H1 (cell line): Measurements from ENCODE around the gene NLN. TPM values are rescaled to one million over a fixed set of nuclear protein-coding genes. Genes with fewer than 3 reads are reported as not detected.

Experiments used
- CTCF ChIA-PET: fragments of 300-600 bp; sonication (Branson Sonifier 250); formaldehyde crosslinking; loops from one replicate; lab custom pipeline; 2021; ENCODE audit not compliant: partially characterized antibody; lab: Charles Lee
- POLR2A ChIA-PET: fragments of 300-600 bp; sonication (Branson Sonifier 250); formaldehyde crosslinking; loops from one replicate; lab custom pipeline; 2021; ENCODE audit warnings: inconsistent platforms; ENCODE audit not compliant: partially characterized antibody; lab: Charles Lee
- DNase-seq, 2 experiments: peaks; one replicate each; pipeline versions ENCODE4 v3.0.0 to v3.0.0-alpha.2; 2010 to 2022; ENCODE audit warnings: low spot score in 2 of 2, low read depth in 1 of 2, mixed read lengths in 1 of 2
- FAIRE-seq: peaks from 2 replicates; lab custom pipeline; 2011; peaks lifted over from hg19 to GRCh38; lab: Jason Lieb, UNC
- H2AFZ ChIP-seq: 2 replicates; pipeline ENCODE4 v1.8.1; 2012; ENCODE audit warnings: low read length, inconsistent platforms
- H2AK5ac ChIP-seq: 2 replicates; pipeline ENCODE4 v1.6.1; 2013; ENCODE audit warnings: low read depth, low read length
- H2BK120ac ChIP-seq: replicated peaks from 2 replicates; pipeline ENCODE3; 2013; ENCODE audit warnings: low read depth, low read length, inconsistent platforms
- H2BK12ac ChIP-seq: 2 replicates; pipeline ENCODE4 v1.6.1; 2013; ENCODE audit warnings: low read depth, low read length
- H2BK15ac ChIP-seq: 2 replicates; pipeline ENCODE4 v1.6.1; 2013; ENCODE audit warnings: low read length
- H2BK20ac ChIP-seq: 2 replicates; pipeline ENCODE4 v1.6.1; 2013; ENCODE audit warnings: low read length
- H2BK5ac ChIP-seq: 2 replicates; pipeline ENCODE4 v1.6.1; 2013; ENCODE audit warnings: low read depth, low read length
- H3K14ac ChIP-seq: 2 replicates; pipeline ENCODE4 v1.6.1; 2013; ENCODE audit warnings: inconsistent platforms; ENCODE audit not compliant: insufficient read length
- H3K18ac ChIP-seq: 2 replicates; pipeline ENCODE4 v1.6.1; 2013; ENCODE audit warnings: low read length; ENCODE audit errors: extremely low read depth
- H3K23ac ChIP-seq: 2 replicates; pipeline ENCODE4 v1.6.1; 2013; ENCODE audit warnings: inconsistent platforms; ENCODE audit not compliant: insufficient read length
- H3K23me2 ChIP-seq: 2 replicates; pipeline ENCODE4 v1.6.1; 2013; ENCODE audit warnings: low read depth, low read length
- H3K27ac ChIP-seq: 2 replicates; pipeline ENCODE4 v1.6.1; 2011; ENCODE audit warnings: low read depth, low read length, inconsistent platforms
- H3K27me3 ChIP-seq, 4 experiments: replicated peaks in 1 of 4; 1 replicate in 1 of 4; 2 replicates in 3 of 4; pipeline versions ENCODE4 v1.6.1 to v1.8.1; 2011 to 2013; ENCODE audit warnings: low read length in 3 of 4, mild to moderate bottlenecking in 3 of 4, inconsistent platforms in 2 of 4, mixed read lengths in 2 of 4, moderate library complexity in 1 of 4; ENCODE audit not compliant: control insufficient read depth in 3 of 4, insufficient read depth in 3 of 4; ENCODE audit errors: extremely low read depth in 1 of 4
- H3K36me3 ChIP-seq, 4 experiments: 2 replicates each; pipeline versions ENCODE4 v1.6.1 to v1.8.1; 2011 to 2013; ENCODE audit warnings: mild to moderate bottlenecking in 4 of 4, low read length in 3 of 4, moderate library complexity in 2 of 4, control low read depth in 1 of 4, inconsistent platforms in 1 of 4; ENCODE audit not compliant: insufficient read depth in 4 of 4, control insufficient read depth in 2 of 4
- H3K4ac ChIP-seq: replicated peaks from 2 replicates; pipeline ENCODE3; 2013; ENCODE audit warnings: low read length, low read depth, mixed read lengths, inconsistent platforms; ENCODE audit not compliant: insufficient read length
- H3K4me1 ChIP-seq, 4 experiments: replicated peaks in 1 of 4; 1 replicate in 1 of 4; 2 replicates in 3 of 4; pipeline versions ENCODE4 v1.6.1 to v1.8.1; 2011 to 2013; ENCODE audit warnings: low read length in 3 of 4, inconsistent platforms in 2 of 4, mixed read lengths in 1 of 4; ENCODE audit not compliant: insufficient read depth in 4 of 4, control insufficient read depth in 3 of 4
- H3K4me2 ChIP-seq, 2 experiments: 2 replicates each; pipeline versions ENCODE4 v1.6.1 to v1.8.1; 2011 to 2013; ENCODE audit warnings: low read depth in 2 of 2, low read length in 2 of 2, control low read depth in 1 of 2, inconsistent platforms in 1 of 2, mild to moderate bottlenecking in 1 of 2; ENCODE audit not compliant: insufficient read depth in 1 of 2
- H3K4me3 ChIP-seq, 4 experiments: fragments of 200-600, 300-600 bp in 1 of 4; sonication (generic), shearing (Covaris generic), sonication (Bioruptor Twin) in 1 of 4; 2 replicates each; pipeline versions ENCODE4 v1.5.1 to v1.8.1; 2011 to 2016; ENCODE audit warnings: low read length in 4 of 4, low read depth in 3 of 4, control low read depth in 2 of 4, inconsistent platforms in 2 of 4, mild to moderate bottlenecking in 2 of 4, mixed read lengths in 1 of 4, moderate library complexity in 1 of 4; ENCODE audit not compliant: insufficient read depth in 2 of 4; ENCODE audit errors: extremely low read depth in 1 of 4
- H3K56ac ChIP-seq: replicated peaks from 2 replicates; pipeline ENCODE3; 2013; ENCODE audit warnings: low read depth, mild to moderate bottlenecking, mixed read lengths, low read length, inconsistent platforms; ENCODE audit not compliant: insufficient read length
- H3K79me1 ChIP-seq: 2 replicates; pipeline ENCODE4 v1.6.1; 2013; ENCODE audit warnings: low read depth, low read length, control low read depth
- H3K79me2 ChIP-seq, 2 experiments: 2 replicates each; pipeline versions ENCODE4 v1.6.1 to v1.8.1; 2012 to 2013; ENCODE audit warnings: low read length in 2 of 2, mild to moderate bottlenecking in 2 of 2, inconsistent platforms in 1 of 2; ENCODE audit not compliant: insufficient read depth in 2 of 2, control insufficient read depth in 1 of 2
- H3K9ac ChIP-seq, 4 experiments: replicated peaks in 1 of 4; 1 replicate in 1 of 4; 2 replicates in 3 of 4; pipeline versions ENCODE4 v1.6.1 to v1.8.1; 2011 to 2013; ENCODE audit warnings: low read depth in 3 of 4, low read length in 3 of 4, control low read depth in 2 of 4, mild to moderate bottlenecking in 2 of 4, moderate library complexity in 2 of 4, inconsistent platforms in 1 of 4; ENCODE audit errors: extremely low read depth in 1 of 4
- H3K9me3 ChIP-seq, 2 experiments: 2 replicates each; pipeline versions ENCODE4 v1.6.1 to v1.8.1; 2012 to 2013; ENCODE audit warnings: mild to moderate bottlenecking in 2 of 2, moderate library complexity in 2 of 2, control low read depth in 1 of 2, inconsistent platforms in 1 of 2, low read depth in 1 of 2, low read length in 1 of 2, mixed read lengths in 1 of 2; ENCODE audit not compliant: insufficient read depth in 2 of 2
- H4K20me1 ChIP-seq, 2 experiments: replicated peaks in 1 of 2; 2 replicates each; pipeline versions ENCODE3 to v1.8.1; 2011 to 2013; ENCODE audit warnings: inconsistent platforms in 2 of 2, low read length in 2 of 2, mild to moderate bottlenecking in 1 of 2; ENCODE audit not compliant: insufficient read depth in 2 of 2, control insufficient read depth in 1 of 2
- H4K5ac ChIP-seq: 2 replicates; pipeline ENCODE4 v1.6.1; 2013; ENCODE audit warnings: low read length, low read depth, mixed read lengths, inconsistent platforms; ENCODE audit not compliant: insufficient read length
- H4K8ac ChIP-seq: 2 replicates; pipeline ENCODE4 v1.8.0; 2013; ENCODE audit warnings: mild to moderate bottlenecking, moderate library complexity, low read length, inconsistent platforms; ENCODE audit not compliant: insufficient read depth; ENCODE audit errors: extremely low read depth
- H4K91ac ChIP-seq: replicated peaks from 2 replicates; pipeline ENCODE3; 2013; ENCODE audit warnings: low read length, mixed read lengths, inconsistent platforms; ENCODE audit not compliant: insufficient read length
- ASH2L ChIP-seq: fragments of 200-600, 300-600 bp; sonication (generic); IDR thresholded peaks from one replicate; pipeline ENCODE4 v1.7.1; 2017; ENCODE audit warnings: low read length
- CBX5 ChIP-seq: fragments of 300-800, 300-1000 bp; sonication (generic); IDR thresholded peaks from 2 replicates; pipeline ENCODE4 v1.7.1; 2016; ENCODE audit warnings: antibody characterized with exemption, low read length, low read depth
- CBX8 ChIP-seq: fragments of 300-800, 300-1000 bp; sonication (generic); IDR thresholded peaks from 2 replicates; pipeline ENCODE4 v1.7.1; 2016; ENCODE audit warnings: low read depth, low read length, borderline replicate concordance
- EZH2 ChIP-seq: fragments of 200-600 bp; sonication (generic); IDR thresholded peaks from 2 replicates; pipeline ENCODE4 v1.7.1; 2012; ENCODE audit warnings: low read depth, mild to moderate bottlenecking, moderate library complexity, low read length, inconsistent platforms; ENCODE audit not compliant: severe bottlenecking
- GABPA ChIP-seq: IDR thresholded peaks from 2 replicates; pipeline ENCODE4 v1.6.1; 2011; ENCODE audit warnings: mild to moderate bottlenecking, low read length, moderate library complexity, borderline replicate concordance; ENCODE audit not compliant: insufficient read depth
- SIN3A ChIP-seq, 2 experiments: IDR thresholded peaks in 1 of 2; conservative IDR thresholded peaks in 1 of 2; 2 replicates each; pipeline ENCODE4 v1.6.1; 2011 to 2012; ENCODE audit warnings: low read length in 2 of 2, improper control_type of control experiment in 1 of 2, low read depth in 1 of 2, mild to moderate bottlenecking in 1 of 2
- SP1 ChIP-seq: IDR thresholded peaks from 2 replicates; pipeline ENCODE4 v1.6.1; 2011; ENCODE audit warnings: low read depth, low read length
- WGBS, 2 experiments: shearing (Covaris generic) in 1 of 2; methylation state at CpG; one replicate each; pipeline versions ENCODE4 v1.1.6 to v1.1.7; 2013 to 2015; ENCODE audit warnings: low lambda C conversion rate in 2 of 2, mixed read lengths in 2 of 2, inconsistent platforms in 1 of 2, low coverage in 1 of 2, missing lambda C conversion rate in 1 of 2; ENCODE audit not compliant: insufficient replicate concordance in 2 of 2, insufficient coverage in 1 of 2, insufficient read length in 1 of 2; ENCODE audit errors: extremely low coverage in 1 of 2, missing lambda C conversion rate in 1 of 2; 5-methylcytosine and 5-hydroxymethylcytosine counted together
- polyA plus RNA-seq, 7 experiments: library from polyadenylated mRNA; depleted of rRNA in 3 of 7; stranded (reverse) in 5 of 7; unstranded in 2 of 7; fragments of >200 nt in 5 of 7; fragments of 200-250 nt in 2 of 7; gene quantifications; 1 replicate in 5 of 7; 2 replicates in 1 of 7; 4 replicates in 1 of 7; pipeline versions ENCODE4 v1.2.1 to v1.2.3, GENCODE V29; 2011 to 2013; ENCODE audit warnings: missing spikeins in 2 of 7, mixed read lengths in 2 of 7
- total RNA-seq: library from RNA; stranded (reverse); fragmentation: NEBNext Ultra II Directional; extraction: Animal tissue kit (Norgen Biotek cat#: 25700); gene quantifications from 2 replicates; pipeline ENCODE4 v1.2.1, GENCODE V29; 2021

NLN gene
- total and polyA plus RNA-seq, 2 of the 8 experiments (the other 6 are each of a cell fraction or from before 2014, with no cell fraction given): 46.7 to 192 TPM

DNA sequence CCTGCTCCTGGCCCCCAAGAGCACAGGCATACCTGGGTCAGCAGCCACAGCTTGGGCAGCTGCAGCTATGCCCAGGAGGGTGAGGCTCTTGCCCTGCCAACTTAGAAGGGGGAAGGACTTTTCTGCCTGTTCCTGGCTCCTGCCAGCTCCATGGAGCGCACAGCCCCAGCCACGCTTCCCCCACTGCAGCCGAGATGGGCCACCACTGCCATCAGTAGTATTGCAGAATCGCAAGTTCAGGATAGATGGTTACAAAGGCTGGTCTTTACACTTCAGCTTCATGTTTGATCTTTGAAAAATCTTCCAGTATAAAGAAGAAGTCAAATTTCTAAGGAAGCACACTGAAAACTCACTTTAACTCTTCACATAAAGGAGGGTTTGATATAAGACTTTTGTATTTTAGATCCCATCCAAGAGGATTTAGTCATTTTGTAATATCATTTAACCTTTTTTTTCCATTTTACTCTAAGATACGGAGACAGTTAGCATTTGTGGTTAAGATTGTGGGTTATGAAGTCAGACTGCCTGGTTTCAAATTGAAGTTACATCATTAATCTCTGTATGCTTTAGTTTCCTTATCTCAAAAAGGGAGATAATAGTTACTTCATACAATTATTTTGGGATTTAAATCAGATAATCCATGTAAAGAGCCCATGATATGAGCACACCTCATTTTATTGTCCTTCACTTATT is 81.8 kb downstream of the NLN start:
- Histone ChIP-seq H3K23me2 (no peaks in the 10 kb centered on the region), H2AK5ac (no peak overlapping the region), H3K4ac (no peak overlapping the region), H2BK20ac (no peak overlapping the region), H4K20me1 (no peaks in the 10 kb centered on the region), H3K9ac (no peak overlapping the region), H3K79me2 (no peaks in the 10 kb centered on the region; a peak in 1 of 4 replicates), H3K4me2 (no peak overlapping the region), H3K79me1 (no peaks in the 10 kb centered on the region), H2BK5ac (no peak overlapping the region), H3K9me3 (peaks cover 0 to 3% of the 10 kb centered on the region in 2 experiments; a peak in 1 of 4 replicates), H2BK120ac (no peak overlapping the region), H2AFZ (no peak overlapping the region), H4K91ac (no peak overlapping the region), H3K27ac (no peak overlapping the region), H3K18ac (no peak overlapping the region), H3K27me3 (no peaks in the 10 kb centered on the region), H3K14ac (no peak overlapping the region), H4K5ac (no peak overlapping the region), H2BK15ac (no peak overlapping the region), H3K4me1 (no peaks in the 10 kb centered on the region; a peak in 1 of 7 replicates), H3K36me3 (peaks cover 0 to 26% (median 14%) of the 10 kb centered on the region in 4 experiments; a peak in 6 of 8 replicates), H2BK12ac (no peak overlapping the region), H3K23ac (no peak overlapping the region), H4K8ac (no peak overlapping the region), H3K4me3 (no peak overlapping the region), H3K56ac (no peak overlapping the region)
- no peak for FAIRE-seq
- POLR2A ChIA-PET: interaction anchor here (1.1 kb wide), 1 partner anchor 77 kb away, joined by 3 read pairs; no protein-coding TSS in a partner anchor
- WGBS, 2 experiments: 89% methylated on average over 5 of the region's 5 CpGs; no CpG with 5 or more reads in 1 of the 2 experiments
- CTCF ChIA-PET: interaction anchor here (1.8 kb wide), 1 partner anchor 8 kb away, joined by 8 read pairs; no protein-coding TSS in a partner anchor
- no peak for TF ChIP-seq CBX8
- TF ChIP-seq SP1: no peak
- no peak for TF ChIP-seq ASH2L
- TF ChIP-seq CBX5: no peak
- TF ChIP-seq GABPA: no peak
- TF ChIP-seq SIN3A (conservative IDR thresholded peaks at IDR 0.05 in 1 of 2, IDR thresholded peaks at IDR 0.05 in 1 of 2; ENCODE audit: low read depth in 1 of 2, low read length in 2 of 2): no peak
- TF ChIP-seq EZH2: no peak
- no peak for DNase-seq
